Dedifferentiated amniotic fluid mesenchymal stem cell (primary cell): ENCODE data around the gene MRTFB.
A peak's percentile ranks its signal among the peaks of the same experiment; 100 is the strongest.

Experiments
- DNase-seq: peaks from one replicate; pipeline ENCODE4 v3.0.0-alpha.2; 2016; ENCODE audit errors: extremely low spot score

Gene MRTFB

GRCh38 chr16:14307527-14308367 lies 236.6 kb downstream of the MRTFB start:
- DNase-seq = no peak

GRCh38 chr16:14308368-14308723 lies 237.2 kb downstream of the MRTFB start:
- no peak for DNase-seq

- no peak for DNase-seq
Measured at GRCh38 chr16:14309001-14309886, 238.1 kb downstream of the MRTFB start.

- DNase-seq = peak; percentile 65
Measured at GRCh38 chr16:14309906-14310305, 238.8 kb downstream of the MRTFB start.

GRCh38 chr16:14310519-14310991 lies 239.4 kb downstream of the MRTFB start:
- DNase-seq = no peak

- DNase-seq = no peak
Measured at GRCh38 chr16:14314116-14314515, 243.0 kb downstream of the MRTFB start.

- DNase-seq = no peak
Measured at GRCh38 chr16:14315683-14316320, 244.7 kb downstream of the MRTFB start.
